Measurements from ENCODE around the gene CDH4. TPM values are rescaled to one million over a fixed set of nuclear protein-coding genes. Genes with fewer than 3 reads are reported as not detected.

CDH4 gene
- total and polyA plus RNA-seq, 2 donors from 2014 or later, result 1.1 TPM; not detected in 1

- Histone ChIP-seq H3K4me1 (ENCODE audit: control insufficient read depth in 2 of 3, insufficient read depth in 2 of 3, low read depth in 1 of 3, low read length in 3 of 3) (no peaks in the 10 kb centered on the region), H3K27ac (ENCODE audit: low read depth in 2 of 2, low read length in 2 of 2) (no peak overlapping the region), H3K9ac (ENCODE audit: low read length in 3 of 3) (no peak overlapping the region), H3K9me3 (ENCODE audit: control insufficient read depth in 2 of 3, insufficient read depth in 1 of 3, low read length in 3 of 3) (no peaks in the 10 kb centered on the region), H3K27me3 (ENCODE audit: control insufficient read depth, insufficient read depth, low read length) (no peaks in the 10 kb centered on the region), H3K36me3 (ENCODE audit: control insufficient read depth in 2 of 3, insufficient read depth in 3 of 3, low read length in 3 of 3) (no peaks in the 10 kb centered on the region), H3K4me3 (ENCODE audit: low read length in 3 of 3) (no peak overlapping the region)
- intact Hi-C loops (cut with DNase I), result no loop called here
- FAIRE-seq (no peak), DNase-seq (peak in 1 of 5 donors; percentile 28)
- TF ChIP-seq, protein P1, sequence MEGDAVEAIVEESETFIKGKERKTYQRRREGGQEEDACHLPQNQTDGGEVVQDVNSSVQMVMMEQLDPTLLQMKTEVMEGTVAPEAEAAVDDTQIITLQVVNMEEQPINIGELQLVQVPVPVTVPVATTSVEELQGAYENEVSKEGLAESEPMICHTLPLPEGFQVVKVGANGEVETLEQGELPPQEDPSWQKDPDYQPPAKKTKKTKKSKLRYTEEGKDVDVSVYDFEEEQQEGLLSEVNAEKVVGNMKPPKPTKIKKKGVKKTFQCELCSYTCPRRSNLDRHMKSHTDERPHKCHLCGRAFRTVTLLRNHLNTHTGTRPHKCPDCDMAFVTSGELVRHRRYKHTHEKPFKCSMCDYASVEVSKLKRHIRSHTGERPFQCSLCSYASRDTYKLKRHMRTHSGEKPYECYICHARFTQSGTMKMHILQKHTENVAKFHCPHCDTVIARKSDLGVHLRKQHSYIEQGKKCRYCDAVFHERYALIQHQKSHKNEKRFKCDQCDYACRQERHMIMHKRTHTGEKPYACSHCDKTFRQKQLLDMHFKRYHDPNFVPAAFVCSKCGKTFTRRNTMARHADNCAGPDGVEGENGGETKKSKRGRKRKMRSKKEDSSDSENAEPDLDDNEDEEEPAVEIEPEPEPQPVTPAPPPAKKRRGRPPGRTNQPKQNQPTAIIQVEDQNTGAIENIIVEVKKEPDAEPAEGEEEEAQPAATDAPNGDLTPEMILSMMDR (IDR thresholded peaks at IDR 0.05; ENCODE audit: borderline replicate concordance, extremely low read depth, insufficient read depth), result no peak
Observed at GRCh38 chr20:61937146-61937962, 685.3 kb downstream of the CDH4 start.

GRCh38 chr20:61937963-61938838 is 686.1 kb downstream of the CDH4 start:
- no peaks in the 10 kb centered on the region for H3K9me3 ChIP-seq (ENCODE audit: control insufficient read depth in 2 of 3, insufficient read depth in 1 of 3, low read length in 3 of 3)
- H3K27me3 ChIP-seq (ENCODE audit: control insufficient read depth, insufficient read depth, low read length), result no peaks in the 10 kb centered on the region
- H3K36me3 ChIP-seq (ENCODE audit: control insufficient read depth in 2 of 3, insufficient read depth in 3 of 3, low read length in 3 of 3), result no peaks in the 10 kb centered on the region
- TF ChIP-seq, protein P1 (IDR thresholded peaks at IDR 0.05; ENCODE audit: borderline replicate concordance, extremely low read depth, insufficient read depth), result no peak
- DNase-seq, result peak in 1 of 5 donors; percentile 52
- no peaks in the 10 kb centered on the region for H3K4me1 ChIP-seq (ENCODE audit: control insufficient read depth in 2 of 3, insufficient read depth in 2 of 3, low read depth in 1 of 3, low read length in 3 of 3)
- H3K9ac ChIP-seq (ENCODE audit: low read length in 3 of 3), result no peak overlapping the region
- H3K4me3 ChIP-seq (ENCODE audit: low read length in 3 of 3), result no peak overlapping the region
- intact Hi-C loops (cut with DNase I), result no loop called here
- no peak for FAIRE-seq
- no peak overlapping the region for H3K27ac ChIP-seq (ENCODE audit: low read depth in 2 of 2, low read length in 2 of 2)

DNA sequence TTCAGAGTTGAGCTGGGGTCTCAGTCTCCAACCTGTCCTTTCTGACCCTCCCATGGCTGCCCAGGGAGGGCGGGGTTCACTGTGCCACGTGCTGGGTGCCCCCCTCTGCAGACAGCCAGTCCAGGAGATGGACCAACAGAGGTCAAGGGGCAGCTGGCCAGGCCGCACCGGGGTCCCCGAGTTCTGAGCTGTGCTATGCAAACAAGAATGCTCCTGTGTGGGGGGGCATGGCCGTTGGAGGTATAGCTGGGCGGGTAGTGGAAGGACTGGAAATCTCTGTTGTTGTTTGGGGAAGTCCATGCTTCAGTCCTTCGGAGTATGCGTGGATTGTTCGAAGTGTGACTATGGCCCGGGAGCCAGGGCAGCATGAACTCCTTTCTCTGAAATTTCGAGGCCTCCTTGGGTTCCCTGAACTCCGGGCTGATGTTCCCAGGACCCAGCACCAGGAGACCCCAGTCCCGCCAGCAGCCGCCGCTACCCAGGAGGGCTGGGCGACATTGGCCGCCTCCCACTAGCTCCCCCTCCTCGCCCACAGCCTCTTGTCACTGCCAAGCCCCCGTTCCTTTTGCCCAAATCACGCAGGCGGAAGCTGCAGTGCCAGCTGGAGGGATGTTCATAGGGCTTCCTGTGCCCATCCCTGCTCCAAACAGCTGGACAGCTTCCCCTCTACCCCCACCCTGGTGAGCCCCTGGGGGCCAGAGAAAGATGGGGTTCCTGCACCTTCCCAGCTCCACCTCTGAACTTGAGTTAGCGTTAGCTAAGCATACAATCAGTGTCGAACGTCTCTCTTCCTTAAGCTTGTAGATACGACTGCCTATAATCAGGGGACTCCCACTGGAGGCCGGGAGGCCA is 687.0 kb downstream of the CDH4 start:
- intact Hi-C loops (cut with DNase I), result no loop called here
- Histone ChIP-seq H3K36me3 (ENCODE audit: control insufficient read depth in 2 of 3, insufficient read depth in 3 of 3, low read length in 3 of 3) (no peaks in the 10 kb centered on the region), H3K27me3 (ENCODE audit: control insufficient read depth, insufficient read depth, low read length) (no peaks in the 10 kb centered on the region), H3K4me1 (ENCODE audit: control insufficient read depth in 2 of 3, insufficient read depth in 2 of 3, low read depth in 1 of 3, low read length in 3 of 3) (no peaks in the 10 kb centered on the region), H3K9me3 (ENCODE audit: control insufficient read depth in 2 of 3, insufficient read depth in 1 of 3, low read length in 3 of 3) (no peaks in the 10 kb centered on the region), H3K9ac (ENCODE audit: low read length in 3 of 3) (no peak overlapping the region), H3K4me3 (ENCODE audit: low read length in 3 of 3) (no peak overlapping the region), H3K27ac (ENCODE audit: low read depth in 2 of 2, low read length in 2 of 2) (no peak overlapping the region)
- DNase-seq (peak in 1 of 5 donors; percentile 58), FAIRE-seq (no peak)
- TF ChIP-seq, protein P1 (IDR thresholded peaks at IDR 0.05; ENCODE audit: borderline replicate concordance, extremely low read depth, insufficient read depth), result no peak

Data from kidney (tissue), 14 donors.